Eye (tissue), 1 donor: ENCODE measurements around the gene PLEKHG1.

Experiments
- DNase-seq: peaks from one replicate; pipeline ENCODE4 v3.0.0-alpha.2; 2015

PLEKHG1 gene

GRCh38 chr6:150622476-150622875, 22.8 kb downstream of the PLEKHG1 start:
- no peak for DNase-seq

GRCh38 chr6:150622941-150623874, 23.5 kb downstream of the PLEKHG1 start:
- peak; percentile 81 for DNase-seq

- DNase-seq = no peak
These were observed 24.5 kb downstream of the PLEKHG1 start for GRCh38 chr6:150624191-150624590.

GRCh38 chr6:150625927-150626326, 26.2 kb downstream of the PLEKHG1 start:
- DNase-seq = no peak

- DNase-seq = no peak
These were observed 27.5 kb downstream of the PLEKHG1 start for GRCh38 chr6:150627154-150627553.

GRCh38 chr6:150627585-150628025, 27.9 kb downstream of the PLEKHG1 start:
- DNase-seq = peak; percentile 43

GRCh38 chr6:150628908-150629307, 29.2 kb downstream of the PLEKHG1 start:
- DNase-seq = no peak

GRCh38 chr6:150631283-150631983, 31.7 kb downstream of the PLEKHG1 start:
- no peak for DNase-seq

GRCh38 chr6:150631984-150632642, 32.4 kb downstream of the PLEKHG1 start:
- no peak for DNase-seq

GRCh38 chr6:150632785-150633485, 33.2 kb downstream of the PLEKHG1 start:
- DNase-seq = no peak

GRCh38 chr6:150633486-150633834, 33.8 kb downstream of the PLEKHG1 start:
- no peak for DNase-seq

GRCh38 chr6:150634176-150634963, 34.7 kb downstream of the PLEKHG1 start:
- no peak for DNase-seq

- no peak for DNase-seq
These were observed 35.2 kb downstream of the PLEKHG1 start for GRCh38 chr6:150634964-150635292.

GRCh38 chr6:150635906-150636514, 36.3 kb downstream of the PLEKHG1 start:
- no peak for DNase-seq

GRCh38 chr6:150636808-150637207, 37.1 kb downstream of the PLEKHG1 start:
- no peak for DNase-seq

- no peak for DNase-seq
These were observed 37.6 kb downstream of the PLEKHG1 start for GRCh38 chr6:150637266-150637665.

- DNase-seq = no peak
These were observed 38.6 kb downstream of the PLEKHG1 start for GRCh38 chr6:150638267-150638666.

GRCh38 chr6:150638765-150639164, 39.1 kb downstream of the PLEKHG1 start:
- DNase-seq = no peak

GRCh38 chr6:150639823-150640331, 40.2 kb downstream of the PLEKHG1 start:
- DNase-seq = no peak

GRCh38 chr6:150640556-150641209, 41.0 kb downstream of the PLEKHG1 start:
- DNase-seq = no peak
